HG03280 (cell line): ENCODE data around the gene PLAAT5.
"Not testable (repeated sequence)": the region's sequence is repeated elsewhere in the genome, so short reads cannot be mapped to it uniquely, and the experiment has no call there.

ENCODE experiments used
- ATAC-seq: cut with Tn5 transposase; IDR thresholded peaks from one replicate; pipeline ENCODE4 v1.9.1; 2021; ENCODE audit warnings: mild to moderate bottlenecking, moderate library complexity; ENCODE audit not compliant: unreplicated experiment

PLAAT5 gene

DNA sequence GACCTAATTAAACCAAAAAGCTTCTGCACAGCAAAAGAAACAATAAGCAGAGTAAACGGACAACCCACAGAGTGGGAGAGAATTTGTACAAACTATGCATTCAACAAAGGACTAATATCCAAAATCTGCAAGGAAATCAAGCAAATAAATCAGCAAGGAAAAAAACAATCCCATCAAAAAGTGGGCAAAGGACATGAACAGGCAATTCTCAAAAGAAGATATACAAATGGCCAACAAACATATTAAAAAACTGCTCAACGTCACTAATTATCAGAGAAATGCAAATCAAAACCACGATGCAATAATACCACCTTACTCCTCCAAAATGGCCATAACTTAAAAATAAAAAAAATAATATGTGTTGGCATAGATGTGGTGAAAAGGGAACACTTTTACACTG, 5.2 kb downstream of the PLAAT5 start:
- ATAC-seq: no peak

DNA sequence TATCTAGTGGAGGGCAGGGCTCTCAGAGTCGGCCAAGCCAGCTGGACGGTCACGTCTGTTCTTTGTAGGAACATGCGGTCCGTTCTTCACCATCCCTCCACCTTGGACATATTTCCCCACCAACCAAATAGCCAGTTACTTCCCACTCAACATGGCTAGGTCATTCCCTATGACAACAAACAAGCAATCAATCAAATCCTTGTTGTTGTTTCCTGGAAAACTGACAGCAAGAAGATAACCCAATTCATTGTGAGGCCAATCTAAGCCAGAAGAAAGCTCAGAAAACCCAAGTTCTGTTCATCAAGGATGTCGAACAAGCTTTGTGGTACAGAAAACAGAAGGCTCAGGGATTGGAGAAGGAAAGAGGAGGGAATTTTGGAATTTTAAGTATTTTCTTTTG, 10.9 kb downstream of the PLAAT5 start:
- ATAC-seq: no peak

DNA sequence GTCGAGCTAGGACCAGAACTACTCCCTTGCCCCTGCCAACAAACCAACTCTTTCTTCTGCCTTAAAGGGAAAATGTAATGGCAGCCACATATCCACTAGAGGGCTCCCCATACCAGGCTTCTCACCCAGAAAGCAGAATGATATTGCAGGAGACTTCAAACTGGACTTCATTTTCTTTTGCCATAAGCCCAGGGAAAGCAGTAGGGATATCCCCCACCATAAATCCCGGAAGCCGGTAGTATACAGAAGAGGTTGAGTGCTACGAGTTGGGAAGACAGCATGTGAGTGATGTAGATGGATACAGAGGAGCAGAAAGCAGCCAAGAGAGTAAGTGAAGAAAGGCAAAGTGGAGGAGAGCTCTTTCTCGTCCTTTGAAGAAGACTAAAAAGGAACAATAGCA, 12.1 kb downstream of the PLAAT5 start:
- no peak for ATAC-seq

DNA sequence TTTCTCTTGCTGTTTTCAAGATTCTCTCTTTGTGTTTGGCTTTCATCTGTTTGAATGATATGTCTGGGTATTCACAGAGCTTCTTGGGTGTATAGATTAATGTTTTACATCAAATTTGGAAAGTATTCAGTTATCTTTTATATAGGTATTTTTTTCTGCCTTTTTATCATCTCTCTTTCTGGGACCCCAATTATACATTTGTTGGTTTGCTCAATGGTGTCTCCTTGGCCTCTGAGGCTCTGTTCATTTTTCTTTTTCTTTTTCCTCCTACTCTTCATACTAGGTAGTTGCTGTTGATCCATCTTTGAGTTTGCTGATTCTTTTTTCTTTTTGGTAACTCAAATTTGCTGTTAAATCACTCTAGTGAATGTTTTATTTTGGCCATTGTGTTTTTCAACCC, 14.3 kb downstream of the PLAAT5 start:
- ATAC-seq: no peak

DNA sequence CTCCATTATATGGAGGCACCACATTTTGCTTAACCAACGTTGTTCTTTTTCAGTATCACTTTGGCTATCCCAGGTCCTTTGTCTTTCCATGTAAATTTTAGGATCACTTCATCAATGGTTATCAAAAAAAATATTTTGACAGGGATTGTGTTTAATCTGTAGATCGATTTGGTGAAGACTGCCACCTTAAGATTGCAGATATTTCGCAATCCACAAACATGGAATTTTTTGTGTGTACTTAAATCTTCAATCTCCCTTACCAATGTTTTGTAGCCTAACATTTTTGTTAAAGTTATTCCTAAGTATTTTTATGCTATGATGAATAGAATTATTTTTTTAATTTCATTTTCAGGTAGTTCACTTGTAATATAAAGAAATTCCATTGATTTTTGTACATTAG, 18.6 kb downstream of the PLAAT5 start:
- no peak for ATAC-seq

DNA sequence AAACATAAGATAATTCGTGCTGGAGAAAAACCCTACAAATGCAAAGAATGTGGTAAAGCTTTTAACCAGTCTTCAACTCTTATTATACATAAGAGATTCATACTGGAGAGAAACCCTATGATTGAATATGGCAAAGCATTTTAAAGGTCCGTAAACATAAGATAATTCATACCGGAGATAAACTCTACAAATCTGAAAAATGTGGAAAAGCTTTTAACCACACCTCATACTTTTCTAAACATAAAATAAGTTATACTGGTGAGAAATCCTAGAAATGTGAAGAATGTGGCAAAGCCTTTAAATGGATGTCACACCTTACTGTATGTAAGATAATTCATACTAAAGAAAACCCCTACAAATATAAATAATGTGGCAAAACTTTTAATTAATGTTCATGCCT, 20.7 kb downstream of the PLAAT5 start:
- ATAC-seq: no peak

DNA sequence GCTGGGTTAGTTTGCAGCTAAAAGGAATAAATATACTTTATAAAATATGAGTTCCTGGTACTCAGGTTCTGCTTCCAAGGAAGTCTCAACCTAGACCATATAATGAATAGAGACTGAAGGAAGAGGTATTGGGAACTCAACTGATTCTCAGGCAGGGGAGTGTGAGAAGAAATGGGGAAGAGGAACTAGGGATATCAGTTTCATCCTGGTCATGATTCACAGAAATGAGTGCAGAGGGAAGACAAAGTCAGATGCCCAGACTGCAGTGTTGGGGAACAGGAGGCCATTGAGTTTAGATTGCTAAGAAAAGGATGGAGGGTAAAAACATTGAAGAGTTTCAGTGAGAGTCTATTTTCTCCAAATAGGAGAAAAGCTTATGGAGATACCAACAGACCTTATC, 28.8 kb downstream of the PLAAT5 start:
- no peak for ATAC-seq

DNA sequence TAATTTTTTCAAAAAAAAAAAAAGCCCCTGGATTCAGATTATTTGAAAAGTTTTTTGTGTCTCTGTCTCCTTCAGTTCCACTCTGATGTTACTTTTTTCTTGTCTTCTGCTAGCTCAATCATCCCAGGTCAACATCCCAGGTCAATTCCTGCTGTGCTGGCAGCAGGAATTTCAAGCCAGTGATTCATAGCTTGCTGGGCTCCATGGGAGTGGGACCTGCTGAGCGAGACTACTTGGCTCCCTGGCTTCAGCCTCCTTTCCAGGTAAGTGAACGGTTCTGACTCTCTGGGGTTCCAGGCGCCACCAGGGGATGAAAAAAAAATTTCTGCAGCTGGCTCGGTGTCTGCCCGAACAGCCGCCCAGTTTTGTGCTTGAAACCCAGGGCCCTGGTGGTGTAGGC, 31.4 kb downstream of the PLAAT5 start:
- no peak for ATAC-seq

DNA sequence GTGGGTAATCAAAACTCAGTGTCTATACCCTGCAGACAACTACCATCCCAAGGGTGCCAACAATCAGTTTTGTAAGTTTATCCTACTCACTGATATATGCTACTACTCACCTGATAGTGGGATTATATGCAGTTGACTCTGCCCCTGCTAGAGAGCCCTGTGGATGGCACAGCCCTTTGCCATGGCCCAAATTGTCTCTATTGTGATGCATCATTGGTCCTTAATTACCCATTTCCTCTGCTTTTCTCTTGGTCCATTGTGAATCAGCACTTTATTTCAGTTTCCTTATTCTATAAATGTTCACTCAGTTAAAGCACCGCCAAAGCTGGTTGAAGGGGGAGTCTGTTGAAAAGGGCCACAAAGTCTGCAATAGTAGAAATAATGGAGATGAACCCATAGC, 42.3 kb downstream of the PLAAT5 start:
- no peak for ATAC-seq

DNA sequence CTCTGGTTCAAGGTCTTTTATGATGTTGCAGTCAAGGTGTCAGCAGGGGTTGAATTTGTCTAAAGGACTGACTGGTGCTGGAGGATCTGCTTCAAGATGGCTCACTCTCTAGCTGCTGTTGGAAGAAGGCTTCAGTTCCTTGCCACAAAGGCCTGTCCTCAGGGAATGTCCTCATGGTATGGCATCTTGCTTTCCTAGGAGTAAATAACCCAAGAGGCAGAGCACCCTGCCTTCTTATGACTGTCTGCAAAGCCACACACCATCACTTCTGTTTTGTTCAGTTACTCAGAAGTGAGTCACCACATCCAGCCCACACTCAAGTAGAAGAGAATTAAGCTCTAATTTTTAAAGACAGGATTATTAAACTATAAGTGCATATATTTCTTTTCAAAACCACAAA, 45.2 kb downstream of the PLAAT5 start:
- no peak for ATAC-seq

DNA sequence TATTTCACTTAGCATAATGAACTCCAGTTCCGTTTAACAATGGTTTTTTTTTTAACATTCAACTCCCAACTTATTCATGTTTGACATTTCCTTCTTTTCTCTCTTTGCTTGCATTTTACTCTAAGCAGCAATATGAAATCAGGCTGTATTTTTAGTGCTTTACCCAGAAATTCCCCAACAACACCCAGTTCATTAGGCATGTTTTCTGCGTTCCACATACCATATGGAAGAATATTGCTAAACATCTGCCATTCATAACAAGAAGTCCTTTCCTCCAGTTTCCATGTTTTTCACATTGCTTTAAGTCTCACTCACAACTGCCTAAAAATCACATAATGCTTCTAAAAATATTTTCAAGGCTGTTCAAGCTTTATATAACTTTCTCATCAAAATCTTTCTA, 45.8 kb downstream of the PLAAT5 start:
- no peak for ATAC-seq

DNA sequence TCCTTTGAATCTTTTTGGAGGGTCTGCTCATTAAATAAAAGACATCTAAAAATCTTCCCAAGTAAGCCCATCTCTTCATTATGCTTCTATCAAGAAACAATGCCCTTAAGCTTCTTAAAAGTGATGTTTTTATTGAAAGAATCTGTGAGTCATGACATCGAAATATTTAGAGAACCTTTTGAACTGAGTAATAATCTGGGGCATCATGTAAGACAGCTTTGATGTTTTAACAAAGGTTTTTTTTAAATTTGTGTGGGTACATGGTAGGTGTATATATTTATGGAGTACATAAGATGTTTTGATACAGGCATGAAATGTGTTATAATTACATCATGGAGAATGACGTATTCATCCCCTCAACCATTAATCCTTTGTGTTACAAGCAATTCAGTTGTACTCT, 46.8 kb downstream of the PLAAT5 start:
- ATAC-seq: no peak

DNA sequence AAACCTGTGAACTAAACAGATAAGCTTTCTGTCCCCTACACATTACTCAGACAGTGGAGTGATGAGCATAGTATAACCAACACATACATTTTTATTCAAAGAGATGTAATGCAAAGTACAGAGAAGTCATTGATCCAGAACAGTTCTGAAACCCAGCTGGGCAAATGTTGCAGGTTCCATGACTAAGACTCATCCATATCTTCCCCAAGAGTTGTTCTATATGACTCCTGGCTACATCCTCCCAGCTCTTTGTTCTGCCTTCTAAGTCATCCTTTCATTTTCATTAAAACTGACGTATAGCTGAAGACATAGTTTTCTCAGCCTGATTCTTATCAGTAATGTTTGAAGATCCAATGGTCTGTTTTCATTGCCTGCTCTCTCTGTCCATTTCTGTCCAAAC, 47.3 kb downstream of the PLAAT5 start:
- no peak for ATAC-seq

DNA sequence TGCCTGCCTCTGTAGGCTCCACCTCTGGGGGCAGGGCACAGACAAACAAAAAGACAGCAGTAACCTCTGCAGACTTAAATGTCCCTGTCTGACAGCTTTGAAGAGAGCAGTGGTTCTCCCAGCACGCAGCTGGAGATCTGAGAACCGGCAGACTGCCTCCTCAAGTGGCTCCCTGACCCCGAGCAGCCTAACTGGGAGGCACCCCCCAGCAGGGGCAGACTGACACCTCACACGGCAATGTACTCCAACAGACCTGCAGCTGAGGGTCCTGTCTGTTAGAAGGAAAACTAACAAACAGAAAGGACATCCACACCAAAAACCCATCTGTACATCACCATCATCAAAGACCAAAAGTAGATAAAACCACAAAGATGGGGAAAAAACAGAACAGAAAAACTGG, 55.1 kb downstream of the PLAAT5 start:
- not testable (repeated sequence) for ATAC-seq

DNA sequence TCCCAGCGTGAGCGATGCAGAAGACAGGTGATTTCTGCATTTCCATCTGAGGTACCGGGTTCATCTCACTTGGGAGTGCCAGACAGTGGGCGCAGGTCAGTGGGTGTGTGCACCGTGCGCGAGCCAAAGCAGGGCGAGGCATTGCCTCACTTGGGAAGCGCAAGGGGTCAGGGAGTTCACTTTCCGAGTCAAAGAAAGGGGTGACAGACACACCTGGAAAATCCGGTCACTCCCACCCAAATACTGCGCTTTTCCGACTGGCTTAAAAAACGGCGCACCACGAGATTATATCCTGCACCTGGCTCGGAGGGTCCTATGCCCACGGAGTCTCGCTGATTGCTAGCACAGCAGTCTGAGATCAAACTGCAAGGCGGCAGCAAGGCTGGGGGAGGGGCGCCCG, 55.6 kb downstream of the PLAAT5 start:
- ATAC-seq: not testable (repeated sequence)

DNA sequence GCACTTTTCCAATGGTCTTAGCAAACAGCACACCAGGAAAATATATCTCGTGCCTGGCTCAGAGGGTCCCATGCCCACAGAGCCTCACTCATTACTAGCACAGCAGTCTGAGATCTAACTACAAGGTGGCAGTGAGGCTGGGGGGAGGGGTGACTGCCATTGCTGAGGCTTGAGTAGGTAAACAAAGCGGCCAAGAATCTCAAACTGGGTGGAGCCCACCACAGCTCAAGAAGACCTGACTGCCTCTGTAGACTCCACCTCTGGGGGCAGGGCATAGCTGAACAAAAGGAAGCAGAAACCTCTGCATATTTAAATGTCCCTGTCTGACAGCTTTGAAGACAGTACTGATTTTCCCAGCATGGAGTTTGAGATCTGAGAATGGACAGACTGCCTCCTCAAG, 60.2 kb downstream of the PLAAT5 start:
- ATAC-seq: not testable (repeated sequence)

DNA sequence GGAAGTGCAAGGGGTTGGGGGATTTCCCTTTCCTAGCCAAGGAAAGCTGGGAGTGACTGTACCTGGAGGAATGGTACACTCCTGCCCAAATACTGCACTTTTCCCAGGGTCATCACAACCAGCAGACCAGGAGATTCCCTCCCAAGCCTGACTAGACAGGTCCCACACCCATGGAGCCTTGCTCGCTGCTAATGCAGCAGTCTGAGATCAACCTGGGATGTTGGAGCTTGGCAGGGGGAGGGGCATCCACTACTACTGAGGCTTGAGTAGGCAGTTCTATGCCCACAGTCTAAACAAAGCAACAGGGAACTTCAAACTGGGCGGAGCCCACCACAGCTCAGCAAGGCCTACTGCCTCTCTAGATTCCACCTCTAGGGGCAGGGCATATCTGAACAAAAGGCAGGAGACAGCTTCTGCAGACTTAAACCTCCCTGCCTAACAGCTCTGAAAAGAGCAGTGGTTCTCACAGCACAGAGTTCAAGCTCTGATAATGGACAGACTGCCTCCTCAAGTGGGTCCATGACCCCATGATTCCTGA, 62.9 kb downstream of the PLAAT5 start:
- no peak for ATAC-seq

DNA sequence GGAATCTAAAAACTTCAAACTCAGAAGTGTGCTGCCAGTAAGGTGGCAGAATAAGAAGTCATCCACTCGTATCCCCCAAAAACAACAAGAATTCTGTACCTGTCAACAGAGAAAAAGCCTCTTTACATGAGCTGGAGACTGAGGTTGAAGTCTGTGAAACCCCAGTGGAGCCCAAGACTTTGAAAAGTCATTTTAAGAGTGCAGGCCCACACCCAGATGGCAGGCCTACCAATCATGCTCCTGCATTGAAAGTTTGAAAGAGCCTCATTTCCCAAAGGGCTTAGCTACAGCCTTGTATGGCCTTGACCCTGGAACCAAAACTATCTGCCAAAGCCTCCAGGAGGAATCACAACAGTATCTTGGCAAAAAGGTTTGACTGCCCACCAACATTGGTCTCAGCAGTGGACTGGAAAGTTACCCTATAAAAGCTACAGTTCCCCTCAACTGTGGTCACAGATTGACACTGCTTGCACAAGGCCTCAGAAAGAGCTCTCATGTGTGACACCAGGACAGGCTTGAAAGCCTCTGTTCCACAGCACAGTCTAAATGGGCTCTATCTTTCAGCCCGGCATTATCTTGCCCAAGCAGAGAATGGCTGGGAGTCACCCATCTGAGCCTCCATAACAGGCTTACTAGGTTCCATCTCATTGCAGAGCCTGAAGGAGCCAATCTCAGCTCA, 73.7 kb downstream of the PLAAT5 start:
- ATAC-seq: no peak
